Uterus (tissue), 2 donors: Measurements from ENCODE around the gene FBN1.

Source experiments
- POLR2A ChIP-seq, 2 donors: fragments of 450-650 bp; IDR thresholded peaks; one replicate each; pipeline ENCODE4 v1.6.1; 2016; ENCODE audit warnings: antibody characterized with exemption in 2 of 2, mild to moderate bottlenecking in 1 of 2, moderate library complexity in 1 of 2
- TF ChIP-seq, protein P1 (sequence below), 4 experiments: fragments of 200-600 bp in 2 of 4; fragments of 450-650 bp in 2 of 4; sonication (generic) in 2 of 4; IDR thresholded peaks; one replicate each; pipeline ENCODE4 v1.5.1; 2016 to 2019; ENCODE audit warnings: antibody characterized with exemption in 4 of 4, mild to moderate bottlenecking in 2 of 4, moderate library complexity in 1 of 4

DNA sequence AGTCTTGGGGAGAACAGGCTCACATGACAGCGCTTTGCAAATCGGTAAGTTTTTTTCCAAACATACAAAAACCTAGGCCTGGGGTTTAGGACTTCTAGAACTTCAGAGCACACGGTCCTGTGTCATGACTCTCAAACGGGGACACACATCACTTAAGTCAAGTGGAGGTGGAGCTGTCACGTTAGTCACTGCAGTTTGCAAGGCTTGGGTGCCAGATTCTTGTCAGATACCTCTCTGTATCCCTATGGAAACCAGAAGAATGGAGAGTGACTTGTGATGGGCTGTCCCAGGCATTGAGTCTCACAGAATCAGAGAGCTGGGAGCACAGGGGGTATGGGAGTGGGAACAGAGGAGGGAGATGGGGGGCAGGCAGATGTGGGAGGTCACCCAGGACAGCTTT, 249.5 kb downstream of the FBN1 start:
- TF ChIP-seq, protein P1, sequence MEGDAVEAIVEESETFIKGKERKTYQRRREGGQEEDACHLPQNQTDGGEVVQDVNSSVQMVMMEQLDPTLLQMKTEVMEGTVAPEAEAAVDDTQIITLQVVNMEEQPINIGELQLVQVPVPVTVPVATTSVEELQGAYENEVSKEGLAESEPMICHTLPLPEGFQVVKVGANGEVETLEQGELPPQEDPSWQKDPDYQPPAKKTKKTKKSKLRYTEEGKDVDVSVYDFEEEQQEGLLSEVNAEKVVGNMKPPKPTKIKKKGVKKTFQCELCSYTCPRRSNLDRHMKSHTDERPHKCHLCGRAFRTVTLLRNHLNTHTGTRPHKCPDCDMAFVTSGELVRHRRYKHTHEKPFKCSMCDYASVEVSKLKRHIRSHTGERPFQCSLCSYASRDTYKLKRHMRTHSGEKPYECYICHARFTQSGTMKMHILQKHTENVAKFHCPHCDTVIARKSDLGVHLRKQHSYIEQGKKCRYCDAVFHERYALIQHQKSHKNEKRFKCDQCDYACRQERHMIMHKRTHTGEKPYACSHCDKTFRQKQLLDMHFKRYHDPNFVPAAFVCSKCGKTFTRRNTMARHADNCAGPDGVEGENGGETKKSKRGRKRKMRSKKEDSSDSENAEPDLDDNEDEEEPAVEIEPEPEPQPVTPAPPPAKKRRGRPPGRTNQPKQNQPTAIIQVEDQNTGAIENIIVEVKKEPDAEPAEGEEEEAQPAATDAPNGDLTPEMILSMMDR (IDR thresholded peaks at IDR 0.05), result no peak
- no peak for TF ChIP-seq POLR2A (IDR thresholded peaks at IDR 0.05)
